ENCODE data around the gene KRT5. TPM values are rescaled to one million over a fixed set of nuclear protein-coding genes. Genes with fewer than 3 reads are reported as not detected.

The KRT5 gene
- polyA plus RNA-seq, 1 of the 3 experiments (the other 2 are of a cell fraction), result not detected

DNA sequence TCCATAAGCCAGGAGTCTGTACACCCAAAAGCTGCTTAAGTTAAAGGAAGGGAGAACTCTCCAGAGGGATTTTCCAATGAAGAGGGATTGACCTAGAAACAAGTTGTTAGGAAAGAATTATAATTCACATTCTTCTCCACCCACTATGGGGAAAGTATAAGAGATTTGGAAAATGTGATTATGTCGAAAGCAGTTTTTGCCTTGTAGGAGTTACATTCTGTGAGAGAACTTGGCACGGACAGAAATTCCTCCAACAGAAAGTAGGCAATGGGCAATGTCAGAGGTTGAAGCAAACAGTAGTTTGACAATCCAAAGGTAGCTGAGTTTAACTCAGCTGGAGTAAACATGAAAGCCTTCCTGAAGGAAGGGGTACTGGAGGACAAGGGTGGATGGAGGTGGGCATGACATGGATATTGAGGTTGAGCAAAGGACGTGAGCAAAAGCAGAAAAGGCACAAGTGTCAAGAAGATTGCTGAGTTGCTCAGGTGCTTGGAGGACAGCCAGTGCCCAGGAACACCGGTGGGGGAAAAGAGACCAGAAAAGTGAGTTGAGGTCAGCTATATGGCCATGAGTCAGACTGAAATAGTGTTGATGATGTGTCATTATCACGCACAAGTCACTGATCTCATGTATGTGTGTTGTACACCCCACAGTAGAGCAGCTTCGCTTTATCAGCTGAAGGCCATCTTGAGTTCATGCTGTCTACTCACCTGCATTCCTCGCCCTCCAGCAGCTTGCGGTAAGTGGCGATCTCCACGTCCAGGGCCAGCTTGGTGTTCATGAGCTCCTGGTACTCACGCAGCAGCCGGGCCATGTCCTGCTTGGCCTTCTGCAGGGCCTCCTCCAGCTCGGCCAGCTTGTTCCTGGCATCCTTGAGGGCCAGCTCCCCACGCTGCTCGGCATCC, 4.0 kb downstream of the KRT5 start:
- ChIA-PET CTCF (interaction anchor here (0.8 to 3.2 kb wide), 7 partner anchors 9 to 144 kb away, joined by 3 to 9 read pairs (median 3); no protein-coding TSS in a partner anchor), POLR2A (no interaction called here)
- Histone ChIP-seq H3K4me2 (no peak overlapping the region), H3K27me3 (ENCODE audit: insufficient read depth) (peaks cover 25% of the 10 kb centered on the region; the same call in 1 of the 2 replicates), H4K20me1 (ENCODE audit: insufficient read depth) (no peaks in the 10 kb centered on the region), H3F3A (replicated peaks; ENCODE audit: insufficient read depth) (no peaks in the 10 kb centered on the region), H2AFZ (ENCODE audit: low read depth) (no peak overlapping the region), H3K4me1 (ENCODE audit: control insufficient read depth in 1 of 2, insufficient read depth in 2 of 2, low read depth in 1 of 2, low read length in 1 of 2) (no peaks in the 10 kb centered on the region), H3K79me2 (ENCODE audit: insufficient read depth) (no peaks in the 10 kb centered on the region), H3K4me3 (ENCODE audit: low read depth in 2 of 2, low read length in 1 of 2) (no peak overlapping the region), H3K9me2 (no peaks in the 10 kb centered on the region), H3K27ac (ENCODE audit: low read depth in 2 of 2, low read length in 1 of 2) (no peak overlapping the region), H3K36me3 (replicated peaks in 1 of 2; ENCODE audit: control insufficient read depth in 1 of 2, insufficient read depth in 2 of 2, low read length in 1 of 2) (no peaks in the 10 kb centered on the region), H3K9me3 (no peaks in the 10 kb centered on the region), H3K9ac (no peak overlapping the region)
- no peak for TF ChIP-seq FOXJ3 (CRISPR knock-in tag; IDR thresholded peaks at IDR 0.05)
- no peak for TF ChIP-seq SMC3 (IDR thresholded peaks at IDR 0.05; ENCODE audit: low read depth, low read length)
- no peak for TF ChIP-seq RAD21 (IDR thresholded peaks at IDR 0.05; ENCODE audit: low read length)
- TF ChIP-seq, protein P1, sequence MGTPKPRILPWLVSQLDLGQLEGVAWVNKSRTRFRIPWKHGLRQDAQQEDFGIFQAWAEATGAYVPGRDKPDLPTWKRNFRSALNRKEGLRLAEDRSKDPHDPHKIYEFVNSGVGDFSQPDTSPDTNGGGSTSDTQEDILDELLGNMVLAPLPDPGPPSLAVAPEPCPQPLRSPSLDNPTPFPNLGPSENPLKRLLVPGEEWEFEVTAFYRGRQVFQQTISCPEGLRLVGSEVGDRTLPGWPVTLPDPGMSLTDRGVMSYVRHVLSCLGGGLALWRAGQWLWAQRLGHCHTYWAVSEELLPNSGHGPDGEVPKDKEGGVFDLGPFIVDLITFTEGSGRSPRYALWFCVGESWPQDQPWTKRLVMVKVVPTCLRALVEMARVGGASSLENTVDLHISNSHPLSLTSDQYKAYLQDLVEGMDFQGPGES (IDR thresholded peaks at IDR 0.05; ENCODE audit: low read depth, low read length), result no peak
- no peak for TF ChIP-seq YY1 (IDR thresholded peaks at IDR 0.05; ENCODE audit: low read depth)
- no peak for TF ChIP-seq EP300 (IDR thresholded peaks at IDR 0.05; ENCODE audit: borderline replicate concordance in 1 of 2, low read depth in 1 of 2, low read length in 1 of 2)
- TF ChIP-seq GABPA (IDR thresholded peaks at IDR 0.05; ENCODE audit: low read depth), result no peak
- TF ChIP-seq TCF12 (IDR thresholded peaks at IDR 0.05), result no peak
- TF ChIP-seq MXI1 (IDR thresholded peaks at IDR 0.05; ENCODE audit: low read depth, low read length), result no peak
- TF ChIP-seq, protein P2, sequence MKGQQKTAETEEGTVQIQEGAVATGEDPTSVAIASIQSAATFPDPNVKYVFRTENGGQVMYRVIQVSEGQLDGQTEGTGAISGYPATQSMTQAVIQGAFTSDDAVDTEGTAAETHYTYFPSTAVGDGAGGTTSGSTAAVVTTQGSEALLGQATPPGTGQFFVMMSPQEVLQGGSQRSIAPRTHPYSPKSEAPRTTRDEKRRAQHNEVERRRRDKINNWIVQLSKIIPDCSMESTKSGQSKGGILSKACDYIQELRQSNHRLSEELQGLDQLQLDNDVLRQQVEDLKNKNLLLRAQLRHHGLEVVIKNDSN (IDR thresholded peaks at IDR 0.05; ENCODE audit: borderline replicate concordance, low read depth), result no peak
- no peak for TF ChIP-seq EZH2phosphoT487 (IDR thresholded peaks at IDR 0.05; ENCODE audit: borderline replicate concordance, low read depth)
- TF ChIP-seq, protein P3, sequence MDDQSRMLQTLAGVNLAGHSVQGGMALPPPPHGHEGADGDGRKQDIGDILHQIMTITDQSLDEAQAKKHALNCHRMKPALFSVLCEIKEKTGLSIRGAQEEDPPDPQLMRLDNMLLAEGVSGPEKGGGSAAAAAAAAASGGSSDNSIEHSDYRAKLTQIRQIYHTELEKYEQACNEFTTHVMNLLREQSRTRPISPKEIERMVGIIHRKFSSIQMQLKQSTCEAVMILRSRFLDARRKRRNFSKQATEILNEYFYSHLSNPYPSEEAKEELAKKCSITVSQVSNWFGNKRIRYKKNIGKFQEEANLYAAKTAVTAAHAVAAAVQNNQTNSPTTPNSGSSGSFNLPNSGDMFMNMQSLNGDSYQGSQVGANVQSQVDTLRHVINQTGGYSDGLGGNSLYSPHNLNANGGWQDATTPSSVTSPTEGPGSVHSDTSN (IDR thresholded peaks at IDR 0.05), result no peak
- TF ChIP-seq TEAD4 (IDR thresholded peaks at IDR 0.05; ENCODE audit: borderline replicate concordance, insufficient read depth), result no peak
- TF ChIP-seq NFIC (IDR thresholded peaks at IDR 0.05; ENCODE audit: borderline replicate concordance), result no peak
- DNase-seq, result no peak
- 28% methylated on average over 15 of the region's 15 CpGs for WGBS (ENCODE audit: low lambda C conversion rate)

DNA sequence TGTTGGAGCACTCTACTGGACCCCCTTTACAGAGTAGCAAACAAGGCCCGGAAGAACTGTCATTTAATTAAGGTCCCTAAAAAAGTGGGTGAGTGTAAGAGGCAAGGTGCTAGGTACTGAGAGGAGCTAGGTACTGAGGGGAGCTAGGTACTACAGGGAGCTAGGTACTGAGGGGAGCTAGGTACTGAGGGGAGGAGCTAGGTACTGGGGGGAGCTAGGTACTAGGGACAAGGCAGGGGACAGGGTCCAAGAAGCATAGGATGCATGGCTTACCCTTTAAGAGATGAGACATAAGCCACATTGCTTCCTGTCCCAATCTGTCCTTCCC, 4.9 kb downstream of the KRT5 start:
- Histone ChIP-seq H3F3A (replicated peaks; ENCODE audit: insufficient read depth) (no peaks in the 10 kb centered on the region), H3K4me2 (no peak overlapping the region), H3K36me3 (replicated peaks in 1 of 2; ENCODE audit: control insufficient read depth in 1 of 2, insufficient read depth in 2 of 2, low read length in 1 of 2) (no peaks in the 10 kb centered on the region), H3K79me2 (ENCODE audit: insufficient read depth) (no peaks in the 10 kb centered on the region), H4K20me1 (ENCODE audit: insufficient read depth) (no peaks in the 10 kb centered on the region), H3K9me3 (no peaks in the 10 kb centered on the region), H3K27me3 (ENCODE audit: insufficient read depth) (peaks cover 25% of the 10 kb centered on the region; the same call in 1 of the 2 replicates), H3K4me3 (ENCODE audit: low read depth in 2 of 2, low read length in 1 of 2) (no peak overlapping the region), H3K27ac (ENCODE audit: low read depth in 2 of 2, low read length in 1 of 2) (no peak overlapping the region), H3K4me1 (ENCODE audit: control insufficient read depth in 1 of 2, insufficient read depth in 2 of 2, low read depth in 1 of 2, low read length in 1 of 2) (no peaks in the 10 kb centered on the region), H2AFZ (ENCODE audit: low read depth) (no peak overlapping the region), H3K9ac (no peak overlapping the region), H3K9me2 (no peaks in the 10 kb centered on the region)
- DNase-seq, result no peak
- WGBS (ENCODE audit: low lambda C conversion rate), result 47% methylated on average over 1 of the region's 1 CpG
- CTCF ChIA-PET, result interaction anchor here (0.8 to 0.9 kb wide), 2 partner anchors 8 to 143 kb away, joined by 3 read pairs; no protein-coding TSS in a partner anchor
- POLR2A ChIA-PET, result no interaction called here
- TF ChIP-seq, protein P4, sequence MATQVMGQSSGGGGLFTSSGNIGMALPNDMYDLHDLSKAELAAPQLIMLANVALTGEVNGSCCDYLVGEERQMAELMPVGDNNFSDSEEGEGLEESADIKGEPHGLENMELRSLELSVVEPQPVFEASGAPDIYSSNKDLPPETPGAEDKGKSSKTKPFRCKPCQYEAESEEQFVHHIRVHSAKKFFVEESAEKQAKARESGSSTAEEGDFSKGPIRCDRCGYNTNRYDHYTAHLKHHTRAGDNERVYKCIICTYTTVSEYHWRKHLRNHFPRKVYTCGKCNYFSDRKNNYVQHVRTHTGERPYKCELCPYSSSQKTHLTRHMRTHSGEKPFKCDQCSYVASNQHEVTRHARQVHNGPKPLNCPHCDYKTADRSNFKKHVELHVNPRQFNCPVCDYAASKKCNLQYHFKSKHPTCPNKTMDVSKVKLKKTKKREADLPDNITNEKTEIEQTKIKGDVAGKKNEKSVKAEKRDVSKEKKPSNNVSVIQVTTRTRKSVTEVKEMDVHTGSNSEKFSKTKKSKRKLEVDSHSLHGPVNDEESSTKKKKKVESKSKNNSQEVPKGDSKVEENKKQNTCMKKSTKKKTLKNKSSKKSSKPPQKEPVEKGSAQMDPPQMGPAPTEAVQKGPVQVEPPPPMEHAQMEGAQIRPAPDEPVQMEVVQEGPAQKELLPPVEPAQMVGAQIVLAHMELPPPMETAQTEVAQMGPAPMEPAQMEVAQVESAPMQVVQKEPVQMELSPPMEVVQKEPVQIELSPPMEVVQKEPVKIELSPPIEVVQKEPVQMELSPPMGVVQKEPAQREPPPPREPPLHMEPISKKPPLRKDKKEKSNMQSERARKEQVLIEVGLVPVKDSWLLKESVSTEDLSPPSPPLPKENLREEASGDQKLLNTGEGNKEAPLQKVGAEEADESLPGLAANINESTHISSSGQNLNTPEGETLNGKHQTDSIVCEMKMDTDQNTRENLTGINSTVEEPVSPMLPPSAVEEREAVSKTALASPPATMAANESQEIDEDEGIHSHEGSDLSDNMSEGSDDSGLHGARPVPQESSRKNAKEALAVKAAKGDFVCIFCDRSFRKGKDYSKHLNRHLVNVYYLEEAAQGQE (IDR thresholded peaks at IDR 0.05; ENCODE audit: low read depth, low read length), result no peak
- TF ChIP-seq SIN3A (IDR thresholded peaks at IDR 0.05; ENCODE audit: borderline replicate concordance, low read depth, low read length) (no peak), FOXM1 (IDR thresholded peaks at IDR 0.05; ENCODE audit: low read depth) (no peak), EZH2phosphoT487 (IDR thresholded peaks at IDR 0.05; ENCODE audit: borderline replicate concordance, low read depth) (no peak), SMC3 (IDR thresholded peaks at IDR 0.05; ENCODE audit: low read depth, low read length) (no peak), POLR2AphosphoS5 (IDR thresholded peaks at IDR 0.05; ENCODE audit: low read depth, low read length) (no peak), TAF1 (IDR thresholded peaks at IDR 0.05; ENCODE audit: borderline replicate concordance, low read depth, low read length) (no peak)
- TF ChIP-seq, protein P3 (IDR thresholded peaks at IDR 0.05), result no peak

Measured in SK-N-SH (cell line).